ENCODE results near the gene HSD3B1.
"Not testable (repeated sequence)": the region's sequence is repeated elsewhere in the genome, so short reads cannot be mapped to it uniquely, and the experiment has no call there.

The HSD3B1 gene

GRCh38 chr1:119492763-119493162, 14.2 kb upstream of the HSD3B1 start:
- no peak for DNase-seq

GRCh38 chr1:119504831-119505230, 2.2 kb upstream of the HSD3B1 start:
- DNase-seq: no peak

- no peak for DNase-seq
Measured at GRCh38 chr1:119510046-119510445, 3.0 kb downstream of the HSD3B1 start.

- DNase-seq: no peak
Measured at GRCh38 chr1:119515221-119515620, 8.2 kb downstream of the HSD3B1 start.

GRCh38 chr1:119516247-119516646, 9.2 kb downstream of the HSD3B1 start:
- DNase-seq: no peak

GRCh38 chr1:119516680-119517079, 9.7 kb downstream of the HSD3B1 start:
- DNase-seq: no peak

- not testable (repeated sequence) for DNase-seq
Measured at GRCh38 chr1:119517667-119518066, 10.7 kb downstream of the HSD3B1 start.

GRCh38 chr1:119531606-119532323, 24.8 kb downstream of the HSD3B1 start:
- no peak for DNase-seq

- no peak for DNase-seq
Measured at GRCh38 chr1:119532324-119532910, 25.4 kb downstream of the HSD3B1 start.

GRCh38 chr1:119535381-119535780, 28.4 kb downstream of the HSD3B1 start:
- no peak for DNase-seq

GRCh38 chr1:119537966-119538365, 31.0 kb downstream of the HSD3B1 start:
- no peak for DNase-seq

GRCh38 chr1:119539636-119540035, 32.6 kb downstream of the HSD3B1 start:
- DNase-seq: no peak

- no peak for DNase-seq
Measured at GRCh38 chr1:119541389-119541788, 34.4 kb downstream of the HSD3B1 start.

- DNase-seq: no peak
Measured at GRCh38 chr1:119542492-119542946, 35.5 kb downstream of the HSD3B1 start.

- no peak for DNase-seq
Measured at GRCh38 chr1:119544165-119544762, 37.3 kb downstream of the HSD3B1 start.

- no peak for DNase-seq
Measured at GRCh38 chr1:119546641-119547040, 39.6 kb downstream of the HSD3B1 start.

- no peak for DNase-seq
Measured at GRCh38 chr1:119547306-119547705, 40.3 kb downstream of the HSD3B1 start.

- DNase-seq: no peak
Measured at GRCh38 chr1:119547805-119548204, 40.8 kb downstream of the HSD3B1 start.

GRCh38 chr1:119549719-119550132, 42.7 kb downstream of the HSD3B1 start:
- no peak for DNase-seq

GRCh38 chr1:119550381-119550780, 43.4 kb downstream of the HSD3B1 start:
- DNase-seq: no peak

GRCh38 chr1:119551218-119551617, 44.2 kb downstream of the HSD3B1 start:
- no peak for DNase-seq

GRCh38 chr1:119552656-119553055, 45.6 kb downstream of the HSD3B1 start:
- not testable (repeated sequence) for DNase-seq

- not testable (repeated sequence) for DNase-seq
Measured at GRCh38 chr1:119553302-119554071, 46.5 kb downstream of the HSD3B1 start.

Measured in activated naive CD4-positive, alpha-beta T cell treated with Interleukin-2 at 50 U/mL for 16 hours (primary cell).